ENCODE data around the gene HIC1.

Gene HIC1

DNA sequence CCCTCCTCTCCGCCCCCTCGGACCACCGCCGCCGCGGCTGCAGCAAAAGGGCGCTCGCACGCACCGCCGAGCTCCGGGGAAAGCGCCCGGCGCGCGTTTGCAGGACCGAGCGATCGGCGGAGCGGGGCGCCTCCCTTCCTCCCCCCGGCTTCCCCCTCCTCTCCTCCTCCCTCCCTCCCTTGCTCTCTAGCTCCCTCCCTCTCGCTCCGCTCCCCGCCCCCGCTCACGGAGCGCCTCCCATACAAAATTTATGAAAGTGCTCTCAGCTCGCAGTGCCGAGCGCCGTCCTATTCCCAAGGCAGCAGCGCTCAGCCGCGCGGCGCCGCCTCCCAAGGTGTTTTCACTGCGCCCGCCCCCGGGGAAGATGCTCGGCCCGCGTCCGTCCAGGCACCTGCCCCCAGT lies 29.7 kb upstream of the HIC1 start, which contains the start of gene RTN4RL1:
Gene RTN4RL1, minus strand, starts transcription at position 115 of the 402 bp plus-strand sequence. CDS start 469 bp downstream, outside the sequence.
- peak; percentile 76 for DNase-seq

GRCh38 chr17:2025622-2026309 lies 29.1 kb upstream of the HIC1 start:
- no peak for DNase-seq

- no peak for DNase-seq
Observed at GRCh38 chr17:2027528-2028233, 27.2 kb upstream of the HIC1 start.

DNA sequence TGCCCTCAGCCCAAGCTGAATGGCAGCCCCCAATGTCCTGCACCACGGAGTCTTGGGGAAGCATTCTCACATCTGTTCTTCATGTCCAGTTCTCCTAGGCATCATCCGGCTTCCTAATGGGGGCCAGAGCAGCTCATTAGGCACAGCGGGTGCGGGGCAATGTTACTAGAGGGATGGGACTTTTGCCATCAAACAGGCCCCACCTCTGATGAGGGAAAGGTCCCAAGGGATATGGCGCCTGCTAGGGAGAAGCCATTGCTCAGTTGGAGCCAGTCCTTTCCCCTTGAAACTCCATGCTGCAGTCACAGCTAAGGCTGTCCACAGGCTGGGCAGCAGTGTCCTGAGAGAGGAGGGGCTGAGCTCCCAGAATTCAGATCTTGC lies 26.7 kb upstream of the HIC1 start:
- no peak for DNase-seq

GRCh38 chr17:2028737-2029136 lies 26.2 kb upstream of the HIC1 start:
- no peak for DNase-seq

- peak; percentile 82 for DNase-seq
Observed at GRCh38 chr17:2029911-2030778, 24.8 kb upstream of the HIC1 start, which contains the start of gene DPH1. DPH1 (plus strand) TSS chr17:2030153; CDS start chr17:2030170, 17 bp downstream.

GRCh38 chr17:2030779-2031163 lies 24.1 kb upstream of the HIC1 start:
- DNase-seq: no peak

DNA sequence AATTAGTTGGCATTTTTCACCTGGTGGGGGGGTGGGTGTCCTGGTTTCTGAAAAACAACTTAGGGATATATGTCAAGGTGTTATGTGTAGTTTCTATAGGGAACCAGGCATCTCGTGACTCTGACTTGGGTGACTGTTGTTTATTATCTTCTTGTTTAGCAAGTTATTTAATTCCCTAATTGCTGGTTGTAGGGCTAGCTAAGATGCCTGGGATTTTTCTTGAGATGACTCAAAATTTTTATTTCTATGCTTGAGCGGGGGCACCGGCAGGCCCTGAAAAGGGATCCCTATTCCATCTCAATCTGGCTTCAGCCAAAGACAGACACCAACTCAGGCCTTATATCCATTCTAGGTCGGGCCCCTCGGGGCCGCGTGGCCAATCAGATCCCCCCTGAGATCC lies 21.8 kb upstream of the HIC1 start:
- no peak for DNase-seq

DNA sequence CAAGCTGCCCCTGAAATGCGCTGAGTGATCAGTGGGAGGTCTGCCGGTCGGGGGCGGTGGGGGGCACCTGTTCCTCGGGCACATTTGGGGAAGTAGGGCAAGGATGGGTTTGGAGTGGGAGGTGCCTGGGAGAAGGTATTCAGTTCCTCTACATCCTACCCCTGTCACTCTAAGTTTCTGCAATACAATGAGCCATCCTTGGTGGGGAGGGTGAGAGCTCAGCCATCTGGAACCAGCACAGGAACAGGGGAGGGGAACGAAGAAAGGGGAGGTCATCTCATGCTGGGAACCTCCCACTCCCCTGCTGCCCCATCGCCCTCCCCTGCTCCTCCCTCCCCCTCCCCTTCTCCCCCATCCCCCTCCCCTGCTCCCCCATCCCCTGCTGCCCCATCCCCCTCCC lies 20.7 kb upstream of the HIC1 start:
- DNase-seq: no peak

GRCh38 chr17:2034806-2035540 lies 19.9 kb upstream of the HIC1 start:
- DNase-seq: no peak

GRCh38 chr17:2035541-2036488 lies 19.1 kb upstream of the HIC1 start:
- no peak for DNase-seq

GRCh38 chr17:2037155-2037554 lies 17.7 kb upstream of the HIC1 start:
- DNase-seq: no peak

GRCh38 chr17:2040219-2040827 lies 14.6 kb upstream of the HIC1 start:
- DNase-seq: no peak

GRCh38 chr17:2040942-2041560 lies 13.9 kb upstream of the HIC1 start:
- no peak for DNase-seq

DNA sequence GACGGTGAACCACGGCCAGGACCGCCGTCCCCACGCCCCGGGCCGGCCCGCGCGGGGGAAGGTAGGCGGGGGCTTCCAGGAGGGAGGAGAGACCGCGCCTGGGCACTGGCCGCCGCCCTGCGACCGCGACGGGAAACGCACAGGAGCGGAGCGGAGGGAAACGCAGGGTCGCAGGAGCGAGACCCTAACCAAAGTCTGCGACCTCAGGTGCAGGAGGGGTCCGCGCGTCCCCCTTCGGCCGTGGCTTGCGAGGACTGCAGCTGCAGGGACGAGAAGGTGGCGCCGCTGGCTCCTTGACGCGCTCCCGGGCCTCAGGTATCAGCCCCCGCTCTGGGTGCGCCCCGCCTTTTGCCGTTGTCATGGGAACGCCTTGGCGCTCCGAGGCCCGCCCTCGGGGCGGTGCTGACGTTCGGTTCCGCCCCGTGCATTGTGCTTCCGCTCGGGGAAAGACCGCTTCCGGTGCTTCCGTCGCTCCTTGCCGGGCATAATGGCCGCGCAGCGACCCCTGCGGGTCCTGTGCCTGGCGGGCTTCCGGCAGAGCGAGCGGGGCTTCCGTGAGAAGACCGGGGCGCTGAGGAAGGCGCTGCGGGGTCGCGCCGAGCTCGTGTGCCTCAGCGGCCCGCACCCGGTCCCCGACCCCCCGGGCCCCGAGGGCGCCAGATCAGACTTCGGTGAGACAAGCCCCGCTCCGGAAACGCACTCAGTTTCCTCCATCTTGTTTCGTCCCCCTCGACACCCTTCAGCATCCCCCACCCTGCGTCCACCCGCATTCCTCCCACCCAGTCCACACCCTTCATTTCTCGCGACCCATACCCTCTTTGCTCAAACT lies 13.1 kb upstream of the HIC1 start, which contains the start of gene OVCA2:
Gene OVCA2, plus strand, starts transcription at position 462 of the 829 bp plus-strand sequence. Its CDS starts 26 bp downstream, at position 488.
- DNase-seq: peak; percentile 98

GRCh38 chr17:2042390-2042847 lies 12.5 kb upstream of the HIC1 start:
- DNase-seq: no peak

DNA sequence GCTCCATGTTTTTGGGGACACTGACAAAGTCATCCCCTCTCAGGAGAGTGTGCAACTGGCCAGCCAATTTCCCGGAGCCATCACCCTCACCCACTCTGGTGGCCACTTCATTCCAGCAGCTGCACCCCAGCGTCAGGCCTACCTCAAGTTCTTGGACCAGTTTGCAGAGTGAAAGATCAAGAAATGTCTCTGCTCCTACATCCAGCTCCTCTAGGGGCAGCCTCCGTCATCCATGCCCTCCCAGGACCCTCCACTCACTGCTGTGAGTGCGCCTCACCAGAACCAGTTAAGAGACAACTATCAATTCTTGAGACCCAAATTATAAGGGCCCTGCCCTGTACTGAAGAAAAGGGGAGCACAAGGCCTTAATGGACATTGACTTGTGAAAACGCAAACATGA lies 12.0 kb upstream of the HIC1 start:
- DNase-seq: no peak

- DNase-seq: no peak
Observed at GRCh38 chr17:2043785-2044184, 11.1 kb upstream of the HIC1 start.

GRCh38 chr17:2044263-2044894 lies 10.5 kb upstream of the HIC1 start:
- DNase-seq: no peak
